Activated CD4-positive, CD25-positive, alpha-beta regulatory T cell treated with anti-CD3 and anti-CD28 coated beads, Interleukin-2, amount 50 U/mL, for 16 hours (primary cell): ENCODE data around the gene LOXL1.
"Not testable (repeated sequence)": the region's sequence is repeated elsewhere in the genome, so short reads cannot be mapped to it uniquely, and the experiment has no call there.

Experiments used
- DNase-seq: peaks from one replicate; pipeline ENCODE4 v3.0.0-alpha.2; 2020; ENCODE audit warnings: low read depth, low spot score

Gene LOXL1

GRCh38 chr15:73975440-73976125 lies 49.3 kb downstream of the LOXL1 start:
- DNase-seq, result not testable (repeated sequence)

- no peak for DNase-seq
Observed at GRCh38 chr15:73978896-73979295, 52.6 kb downstream of the LOXL1 start.

GRCh38 chr15:73979636-73980035 lies 53.4 kb downstream of the LOXL1 start:
- no peak for DNase-seq

DNA sequence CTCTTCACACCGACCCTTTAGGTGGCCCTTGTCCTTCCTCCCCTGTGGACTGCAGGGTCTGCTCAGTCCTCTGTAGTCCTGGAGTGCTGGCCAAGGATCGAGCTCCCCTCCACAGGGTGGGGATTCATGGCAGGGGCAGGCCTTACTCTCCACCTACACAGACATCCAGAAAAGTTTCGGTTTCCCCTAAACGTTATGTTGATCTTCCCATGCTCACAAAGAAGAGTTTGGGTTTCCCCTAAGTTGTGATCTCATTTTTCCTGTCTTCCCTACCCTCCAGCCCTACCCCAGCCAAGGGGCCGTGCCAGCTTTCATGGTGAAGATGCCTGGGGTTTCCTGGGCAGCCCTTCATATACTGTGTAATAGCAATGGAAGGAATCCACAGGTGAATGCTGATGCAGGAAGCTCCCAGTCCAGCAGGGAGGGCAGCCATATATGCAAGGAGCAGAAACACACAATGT lies 55.5 kb downstream of the LOXL1 start:
- DNase-seq, result no peak

DNA sequence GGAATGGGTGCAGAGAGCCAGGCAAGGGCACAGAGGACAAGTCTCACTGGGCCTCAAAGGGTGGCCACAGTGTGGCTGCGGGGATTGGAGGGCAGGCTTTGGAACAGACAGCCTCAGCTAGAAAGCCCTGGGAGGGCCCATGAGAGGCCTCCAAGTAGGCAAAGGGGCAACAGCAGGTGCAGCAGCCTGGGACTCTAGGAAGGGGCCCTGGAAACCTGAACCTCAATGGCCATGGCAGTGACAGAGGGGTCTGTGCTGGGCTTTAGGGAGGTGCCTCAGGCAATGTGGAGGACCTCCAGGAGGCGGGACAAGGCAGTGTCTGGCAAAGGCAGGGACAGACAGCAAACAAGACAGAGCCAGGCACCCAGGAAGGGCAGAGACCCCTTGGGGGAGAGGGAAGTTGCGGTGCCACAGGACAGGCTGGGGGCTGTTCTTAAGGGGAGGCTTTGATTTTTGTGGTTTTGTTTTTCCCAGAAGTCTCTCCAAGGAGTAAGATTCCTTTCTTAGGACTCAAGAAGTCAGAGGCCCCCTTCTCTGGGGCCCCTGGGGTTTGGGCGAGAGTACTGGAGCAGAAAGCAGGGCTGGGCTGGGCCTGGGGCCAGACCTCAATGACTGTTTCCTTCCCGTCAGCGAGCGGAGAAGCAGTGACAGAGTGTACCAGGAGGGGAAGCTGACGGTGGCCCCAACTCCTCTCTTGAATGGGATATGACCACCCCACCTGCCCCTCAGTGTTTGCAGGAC lies 56.1 kb downstream of the LOXL1 start:
- no peak for DNase-seq

GRCh38 chr15:73983211-73983727 lies 57.0 kb downstream of the LOXL1 start:
- DNase-seq, result no peak

GRCh38 chr15:73983773-73984172 lies 57.5 kb downstream of the LOXL1 start:
- DNase-seq, result no peak

GRCh38 chr15:73984208-73984979 lies 58.1 kb downstream of the LOXL1 start:
- DNase-seq, result no peak

GRCh38 chr15:73985101-73985873 lies 59.0 kb downstream of the LOXL1 start:
- DNase-seq, result no peak

DNA sequence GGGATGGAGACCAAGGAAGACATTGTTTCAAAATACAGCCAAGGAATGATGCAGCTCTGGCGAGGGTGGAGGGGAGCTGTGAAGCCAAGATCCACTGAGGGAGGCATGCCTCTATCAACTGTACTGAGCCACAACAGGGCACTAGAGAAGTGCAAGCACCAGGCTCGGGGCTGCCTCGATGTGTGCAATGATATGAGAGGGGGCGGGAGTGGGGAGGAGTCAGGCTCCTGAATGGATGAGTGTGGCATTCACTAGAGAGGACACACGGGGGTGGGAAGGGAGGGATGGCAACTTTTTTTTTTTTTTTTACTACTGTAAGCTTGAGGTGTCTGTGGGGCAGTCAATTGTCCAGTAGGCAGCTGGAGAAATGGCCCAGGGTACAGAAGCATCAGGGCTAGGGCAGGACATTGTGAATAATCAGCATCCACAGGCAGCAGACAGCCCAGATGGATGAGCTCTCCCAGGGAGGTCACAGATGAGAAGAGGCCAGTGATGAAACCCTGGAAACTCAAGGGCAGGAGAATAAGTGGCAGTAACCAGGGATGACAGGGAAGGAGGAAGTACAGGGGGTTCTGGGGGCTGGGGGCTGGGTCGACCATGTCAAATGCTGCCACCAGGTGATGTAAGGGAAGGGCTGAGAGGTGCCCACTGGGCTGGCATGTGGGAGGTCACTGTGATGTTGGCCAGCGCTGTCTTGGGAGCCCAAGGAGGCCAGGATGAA lies 60.0 kb downstream of the LOXL1 start:
- DNase-seq, result no peak

DNA sequence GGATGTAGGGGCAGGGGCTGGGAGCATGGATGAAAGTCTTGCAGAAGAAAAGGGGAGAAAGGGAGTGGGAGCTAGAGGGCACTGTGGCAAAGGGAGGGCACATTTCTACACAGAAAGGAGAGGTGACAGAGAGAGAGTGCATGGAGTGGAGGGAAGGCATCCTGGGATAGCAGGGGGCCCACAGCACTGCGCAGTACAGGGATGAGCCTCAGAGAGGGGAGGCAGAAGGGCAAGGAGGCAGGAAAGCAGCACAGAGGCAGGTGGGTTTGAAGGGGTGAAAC lies 60.5 kb downstream of the LOXL1 start:
- DNase-seq, result no peak

GRCh38 chr15:73987250-73987649 lies 61.0 kb downstream of the LOXL1 start:
- DNase-seq, result no peak

DNA sequence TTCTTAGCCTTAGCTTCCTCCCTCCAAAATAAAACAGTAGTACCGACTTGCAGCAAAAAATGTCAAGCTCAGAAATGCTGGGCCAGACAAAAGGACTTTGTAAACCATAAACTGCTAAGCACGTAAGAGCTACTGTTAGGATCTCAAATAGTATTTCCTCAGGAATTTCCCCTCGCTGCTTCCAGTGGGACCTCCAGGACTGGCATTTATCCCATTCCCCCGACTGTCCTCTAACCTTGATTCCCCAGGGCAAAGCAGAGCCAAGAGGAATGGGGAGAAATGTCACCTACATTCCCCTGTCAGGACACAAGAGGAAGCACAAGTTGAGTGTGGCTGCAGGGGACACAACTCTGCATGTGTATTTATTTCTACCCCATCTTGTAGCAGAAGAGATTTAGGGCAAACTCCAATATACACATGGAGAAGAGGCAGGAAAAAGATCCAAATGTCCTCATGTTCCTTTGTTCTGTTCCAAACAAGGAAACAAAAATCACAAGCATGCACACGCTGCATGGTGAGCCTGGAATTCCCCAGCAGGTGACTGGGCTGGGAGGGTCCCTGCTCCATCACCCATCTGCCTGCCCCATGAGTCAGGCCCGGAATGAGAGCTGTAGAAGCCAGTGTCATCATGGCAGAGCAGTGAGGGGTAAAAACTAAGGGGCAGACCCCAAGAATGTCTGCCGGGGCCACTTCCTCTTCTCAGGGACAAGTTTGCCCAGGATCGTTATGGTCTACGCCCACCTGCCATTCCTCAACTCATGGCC lies 61.6 kb downstream of the LOXL1 start:
- DNase-seq, result no peak

- no peak for DNase-seq
Observed at GRCh38 chr15:73988445-73988969, 62.2 kb downstream of the LOXL1 start.

DNA sequence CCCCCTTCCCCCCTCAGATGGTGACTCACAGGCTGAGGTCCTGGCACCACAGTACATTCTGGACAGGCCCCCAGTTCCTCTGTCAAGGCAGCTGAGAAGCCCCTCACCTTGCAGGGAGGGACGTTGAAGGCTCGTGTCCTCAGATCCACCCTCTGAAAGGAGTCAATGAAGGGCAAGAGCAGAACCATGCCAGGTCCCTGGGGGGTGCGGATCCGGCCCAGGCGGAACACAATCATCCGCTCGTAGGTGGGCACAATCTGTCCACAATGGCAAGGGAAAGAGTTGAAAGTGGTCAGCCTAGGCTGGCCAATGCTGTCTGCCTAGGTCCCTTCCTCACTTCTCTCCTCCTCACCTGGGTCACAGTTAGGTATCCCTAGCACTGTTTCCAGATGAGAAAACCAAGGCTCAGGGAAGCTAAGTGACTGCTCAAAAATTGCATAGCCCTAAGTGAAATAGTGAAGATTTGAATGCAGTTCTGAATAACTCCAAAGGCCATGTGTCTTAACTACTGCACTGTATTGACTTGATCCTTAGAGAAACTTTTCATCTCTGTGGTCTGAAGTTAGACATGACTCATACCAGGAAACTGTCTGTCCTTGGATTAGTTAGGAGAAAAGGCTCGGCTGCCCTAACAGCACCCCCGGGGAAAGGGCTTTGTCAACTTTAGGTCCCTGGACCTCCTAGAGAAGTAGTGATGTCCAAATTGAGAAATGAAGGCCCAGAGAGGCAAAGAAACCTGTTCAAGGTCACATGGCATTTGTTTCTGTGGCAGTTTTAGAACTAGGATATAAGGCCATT lies 62.9 kb downstream of the LOXL1 start:
- DNase-seq, result no peak

GRCh38 chr15:73990250-73991005 lies 64.2 kb downstream of the LOXL1 start:
- no peak for DNase-seq

GRCh38 chr15:73991260-73991659 lies 65.0 kb downstream of the LOXL1 start:
- DNase-seq, result no peak
